DMS 273 treated with DMSO at 0.1 percent for 48 hours (cell line): ENCODE data around the gene FGF6.
"Not testable (repeated sequence)": the region's sequence is repeated elsewhere in the genome, so short reads cannot be mapped to it uniquely, and the experiment has no call there.

Experiments used
- DNase-seq: peaks from one replicate; lab custom pipeline; 2025; lab: John Stamatoyannopoulos, UW

Gene FGF6

DNA sequence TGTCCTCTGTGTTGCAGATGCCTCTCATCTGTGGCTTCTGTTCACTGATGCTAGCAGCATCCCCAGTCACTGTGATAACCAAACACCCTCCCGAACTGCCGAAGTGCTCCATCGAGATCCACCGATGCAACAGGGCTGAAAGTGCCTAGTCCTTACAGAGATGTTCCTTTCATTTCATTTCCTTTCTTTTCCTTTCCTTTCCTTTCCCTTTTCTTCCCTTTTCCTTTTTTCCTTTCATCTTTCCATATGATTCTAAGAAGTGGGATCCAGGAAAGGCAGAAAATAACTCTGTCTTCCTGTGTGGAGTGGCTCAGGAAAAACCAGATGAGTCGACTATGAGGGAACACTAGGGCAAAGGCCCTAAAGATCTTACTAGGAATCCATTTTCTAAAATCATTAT, 26.7 kb downstream of the FGF6 start:
- DNase-seq, result no peak

DNA sequence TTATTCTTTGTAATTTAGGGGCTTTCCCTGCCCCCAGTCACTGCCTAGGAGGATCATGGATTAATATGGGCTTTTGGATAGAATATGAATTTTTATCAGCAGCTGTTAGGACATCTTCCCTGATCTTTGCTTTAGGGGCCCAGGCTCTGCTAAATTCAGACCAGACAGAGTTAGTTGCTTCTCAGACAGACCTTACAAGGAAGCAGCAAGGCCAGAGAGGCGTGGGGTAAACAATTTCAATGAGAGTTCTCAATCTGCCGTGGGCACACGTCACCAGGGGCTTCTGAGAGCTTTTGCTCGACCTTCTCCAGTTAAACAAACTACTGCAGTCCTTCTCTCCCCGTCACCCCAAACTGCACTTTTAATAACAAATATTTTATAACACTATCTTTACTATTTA, 27.7 kb downstream of the FGF6 start:
- no peak for DNase-seq

DNA sequence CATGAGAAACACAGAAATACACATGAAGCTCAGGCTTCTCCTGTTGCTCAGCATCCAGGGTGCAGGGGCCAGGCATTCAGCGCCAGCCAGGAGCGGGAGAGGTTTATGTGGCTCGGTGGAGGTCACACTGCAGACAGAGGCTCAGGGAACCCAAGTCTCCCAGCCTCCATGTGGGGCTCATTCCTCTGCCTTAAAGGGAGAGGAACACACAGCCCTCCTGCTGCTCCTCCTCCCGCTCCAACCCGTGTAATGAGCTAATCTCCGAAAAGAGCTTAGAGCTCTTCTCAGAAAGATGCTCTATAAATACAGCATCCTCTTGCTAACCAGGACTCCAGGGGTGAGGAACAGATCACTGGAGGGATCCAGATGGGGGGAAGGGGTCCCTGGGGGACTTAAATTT, 28.2 kb downstream of the FGF6 start:
- no peak for DNase-seq

DNA sequence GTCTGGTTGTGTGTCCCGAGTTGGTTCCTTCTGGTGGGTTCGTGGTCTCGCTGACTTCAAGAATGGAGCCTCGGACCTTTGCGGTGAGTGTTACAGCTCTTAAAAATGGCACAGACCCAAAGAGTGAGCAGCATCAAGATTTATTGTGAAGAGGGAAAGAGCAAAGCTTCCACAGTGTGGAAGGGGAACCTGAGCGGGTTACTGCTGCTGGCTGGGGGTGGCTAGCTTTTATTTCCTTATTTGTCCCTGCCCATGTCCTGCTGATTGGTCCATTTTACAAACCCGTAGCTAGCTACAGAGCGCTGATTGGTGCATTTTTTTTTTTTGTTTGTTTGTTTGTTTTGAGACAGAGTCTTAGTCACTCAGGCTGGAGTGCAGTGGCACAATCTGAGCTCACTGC, 29.3 kb downstream of the FGF6 start:
- no peak for DNase-seq

DNA sequence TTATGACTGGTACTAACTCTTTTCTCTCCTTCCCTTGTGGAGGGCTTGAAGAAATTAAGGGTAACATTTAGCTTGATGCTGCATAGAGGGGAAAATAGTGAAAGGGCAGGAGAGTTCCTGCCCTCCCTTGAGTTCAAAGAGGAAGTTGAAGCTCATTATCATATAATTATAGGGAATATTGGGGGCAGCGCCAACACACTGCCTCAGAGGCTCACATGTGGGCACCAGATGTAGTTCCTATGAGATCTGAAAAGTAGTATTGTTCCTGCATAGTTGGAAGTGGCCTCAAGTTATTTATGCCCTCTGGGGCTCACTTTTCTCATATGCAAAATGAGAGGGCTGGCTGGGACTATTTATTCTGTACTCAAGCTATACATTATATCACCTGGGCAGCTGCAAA, 33.1 kb downstream of the FGF6 start:
- DNase-seq, result no peak

DNA sequence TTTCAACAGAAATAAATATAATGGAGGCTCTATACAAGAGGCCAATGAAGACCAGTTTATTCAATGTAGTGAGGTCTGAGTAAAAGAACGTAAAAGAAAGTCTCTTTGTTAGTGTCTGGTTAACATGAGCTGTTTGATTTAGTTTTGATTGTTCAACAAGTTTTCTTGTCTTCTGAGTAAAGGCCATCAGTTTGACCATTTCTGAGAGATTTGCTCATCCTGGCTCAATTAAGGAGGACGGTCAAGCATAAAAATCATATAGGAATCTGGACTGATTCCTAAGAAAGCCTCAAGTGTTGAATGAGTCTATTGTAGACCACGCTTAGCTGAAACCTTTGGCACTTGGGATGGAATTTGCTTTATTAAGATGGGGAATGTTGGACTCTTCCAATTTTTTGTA, 33.6 kb downstream of the FGF6 start:
- DNase-seq, result no peak

DNA sequence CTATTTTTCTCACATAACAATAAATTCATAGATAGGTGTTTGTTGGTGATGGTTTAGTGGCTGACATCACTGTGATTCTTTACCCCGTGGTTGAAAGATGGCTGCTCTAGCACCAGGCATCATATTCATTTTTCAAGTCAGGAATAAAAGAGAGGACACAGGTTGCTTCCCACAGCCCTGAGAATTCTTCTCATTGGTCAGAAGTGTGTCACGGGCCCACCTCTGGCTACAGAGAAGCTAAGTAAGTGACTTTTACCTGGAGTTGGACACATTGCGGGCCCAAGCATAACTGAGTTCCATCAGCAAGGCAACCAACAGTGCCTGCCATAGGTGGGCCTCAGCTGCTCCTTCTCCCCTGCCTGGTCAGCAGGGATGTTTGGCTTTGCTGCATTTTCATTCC, 38.5 kb downstream of the FGF6 start:
- DNase-seq, result no peak

DNA sequence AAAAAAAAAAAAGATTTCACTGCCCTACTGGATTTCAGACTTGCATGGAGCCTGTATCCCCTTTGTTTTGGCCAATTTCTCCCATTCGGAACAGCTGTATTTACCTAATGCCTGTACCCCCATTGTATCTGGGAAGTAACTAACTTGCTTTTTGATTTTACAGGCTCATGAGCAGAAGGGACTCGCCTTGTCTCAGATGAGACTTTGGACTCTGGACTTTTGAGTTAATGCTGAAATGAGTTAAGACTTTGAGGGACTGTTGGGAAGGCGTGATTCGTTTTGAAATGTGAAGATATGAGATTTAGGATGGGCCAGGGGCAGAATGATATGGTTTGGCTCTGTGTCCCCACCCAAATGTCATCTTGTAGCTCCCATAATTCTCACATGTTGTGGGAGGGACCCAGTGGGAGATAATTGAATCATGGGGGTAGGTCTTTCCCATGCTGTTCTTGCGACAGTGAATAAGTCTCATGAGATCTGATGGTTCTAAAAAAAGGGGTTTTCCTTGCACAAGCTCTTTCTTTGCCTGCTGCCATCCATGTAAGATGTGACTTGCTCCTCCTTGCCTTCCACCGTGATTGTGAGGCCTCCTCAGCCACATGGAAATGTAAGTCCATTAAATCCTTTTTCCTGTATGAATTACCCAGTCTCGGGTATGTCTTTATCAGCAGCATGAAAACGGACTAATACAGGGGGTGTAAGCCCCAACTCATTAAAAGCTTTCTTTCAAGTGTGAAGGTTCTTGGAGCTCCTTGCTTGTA, 40.6 kb downstream of the FGF6 start:
- not testable (repeated sequence) for DNase-seq

DNA sequence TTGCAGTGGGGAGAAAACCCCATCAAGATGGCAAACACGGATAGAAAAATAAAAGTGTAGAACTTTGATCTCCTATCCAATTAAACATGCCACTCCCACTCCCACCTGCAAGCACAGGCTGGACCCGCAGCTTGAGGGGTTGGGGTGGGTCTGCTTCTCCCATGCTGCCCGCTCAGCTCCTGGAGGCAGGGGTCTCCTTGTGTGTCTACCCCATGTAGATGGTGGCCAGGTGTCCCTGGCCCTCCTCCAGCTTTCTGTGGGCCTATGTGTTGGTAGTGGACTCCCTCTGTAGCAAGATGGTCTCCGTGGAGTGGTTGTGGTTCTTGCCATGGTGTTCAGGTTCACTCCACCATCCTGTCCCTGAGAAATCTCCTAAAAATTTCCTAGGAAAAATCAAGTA, 42.6 kb downstream of the FGF6 start:
- no peak for DNase-seq

DNA sequence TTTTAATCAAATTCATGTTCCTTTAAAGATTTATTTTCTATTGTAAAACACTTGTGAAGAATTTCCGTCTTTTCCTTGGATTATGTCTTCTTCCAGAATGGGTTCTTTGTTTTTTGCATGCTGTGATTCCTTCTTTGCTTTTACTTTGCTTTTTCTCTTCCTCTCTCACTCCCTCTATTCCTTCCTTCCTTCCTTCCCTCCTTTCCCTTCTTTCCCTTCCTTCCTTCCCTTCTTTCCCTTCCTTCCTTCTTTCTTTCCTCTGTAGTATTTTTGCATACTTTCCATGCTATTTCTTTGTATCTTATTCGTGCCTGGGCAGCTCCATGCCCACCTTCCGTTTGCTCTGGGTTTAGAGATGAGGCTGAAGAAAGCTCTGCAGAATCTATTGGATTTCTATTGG, 44.5 kb downstream of the FGF6 start:
- no peak for DNase-seq

DNA sequence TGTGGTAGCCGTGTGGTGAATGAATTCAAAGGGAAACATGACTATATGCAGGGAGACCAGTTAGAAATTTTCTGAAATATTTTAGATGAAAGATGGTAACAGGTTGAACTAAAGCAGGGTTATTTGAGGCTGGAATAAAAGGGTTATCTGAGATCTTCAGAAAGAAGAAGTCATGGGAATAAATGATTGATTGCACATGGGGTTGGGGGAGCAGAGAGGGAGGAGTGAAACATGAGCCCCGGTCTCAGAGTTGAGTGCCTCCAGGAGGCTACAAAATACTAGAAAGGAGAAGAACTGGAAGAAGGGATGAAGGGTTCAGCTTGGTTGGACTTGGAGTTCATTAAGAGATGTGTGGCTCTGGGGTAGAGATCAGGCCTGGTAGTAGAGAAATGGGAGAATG, 49.8 kb downstream of the FGF6 start:
- DNase-seq, result no peak

DNA sequence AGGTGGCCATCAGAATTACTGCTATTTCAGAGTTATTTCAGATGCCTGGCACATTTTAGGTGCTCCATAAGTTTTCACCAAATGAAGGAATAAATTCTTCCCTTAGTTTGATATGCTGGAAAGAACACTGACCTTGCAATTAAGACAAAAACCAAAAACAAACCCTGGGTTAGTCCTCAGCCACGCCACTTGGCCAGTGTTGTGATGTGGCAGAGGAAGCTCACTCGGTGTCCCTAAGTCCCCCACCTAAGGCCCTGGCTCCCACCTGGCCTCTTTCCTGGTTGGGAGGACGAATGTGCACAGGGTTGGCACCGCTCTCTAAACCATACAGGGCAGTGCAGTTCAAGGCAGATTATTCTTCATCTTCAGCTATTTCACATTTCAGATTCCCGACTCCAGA, 52.4 kb downstream of the FGF6 start:
- DNase-seq, result no peak

DNA sequence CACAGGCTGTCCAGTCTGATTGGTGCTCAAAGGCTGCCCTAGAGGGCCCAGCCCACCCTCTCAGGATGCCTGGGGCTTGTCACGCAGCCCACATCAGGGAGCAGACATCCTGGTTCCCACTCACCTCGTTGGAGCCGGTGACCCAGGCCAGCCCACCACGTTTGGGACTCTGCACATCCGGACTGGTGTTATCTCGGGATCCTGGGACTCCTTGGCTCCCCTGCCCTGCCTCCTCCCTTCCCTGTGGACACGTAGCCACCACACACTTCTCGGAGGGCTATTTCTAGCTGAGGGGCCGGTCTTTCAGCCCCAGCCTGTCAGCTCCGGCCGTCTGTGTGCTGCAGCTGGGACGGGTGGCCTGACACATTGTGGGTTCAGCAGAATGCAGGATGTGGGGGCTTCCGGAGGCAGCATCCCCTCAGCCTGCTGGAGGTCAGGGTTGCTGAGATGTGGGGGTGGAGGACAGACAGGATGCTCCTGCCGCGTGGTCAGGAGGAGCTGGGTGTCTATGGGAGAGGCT, 53.3 kb downstream of the FGF6 start:
- DNase-seq, result no peak

DNA sequence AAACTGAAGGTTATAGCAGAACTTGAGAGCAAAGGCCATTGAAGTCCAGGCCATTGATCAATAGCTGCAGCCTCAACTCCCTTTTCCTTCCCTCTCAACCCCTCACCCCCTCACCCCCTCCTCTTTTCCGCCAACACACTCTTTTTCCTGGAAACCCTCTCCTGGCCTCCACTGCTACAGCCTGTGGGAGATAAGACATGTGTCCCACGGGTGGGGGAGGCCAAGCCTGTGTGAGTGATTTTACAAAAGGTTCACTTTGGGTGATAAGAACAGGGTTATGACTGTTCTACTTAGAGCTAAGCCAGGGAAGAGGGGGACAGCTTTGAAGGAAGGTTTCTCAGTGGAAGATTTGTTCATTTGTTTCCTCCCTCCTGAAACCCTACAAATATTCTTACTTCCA, 57.0 kb downstream of the FGF6 start:
- DNase-seq, result no peak

DNA sequence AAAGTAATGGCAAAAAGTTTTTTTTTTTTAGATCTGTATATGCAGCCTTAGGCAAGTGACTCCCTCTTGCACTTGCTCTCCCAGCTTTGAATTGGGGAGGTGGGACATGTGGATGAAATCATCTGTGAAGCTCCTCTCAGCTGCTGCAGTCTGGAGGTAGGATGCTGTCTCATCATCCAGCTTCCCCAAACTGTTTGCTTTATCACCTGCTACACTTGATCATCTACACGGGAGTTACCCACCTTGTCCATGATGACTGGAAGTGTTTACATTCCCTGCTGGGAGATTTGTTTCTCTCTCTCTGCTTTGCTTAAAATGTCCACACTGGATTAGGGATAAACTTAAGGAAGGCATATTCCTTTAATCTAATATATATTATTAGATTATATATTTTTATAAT, 57.6 kb downstream of the FGF6 start:
- no peak for DNase-seq

DNA sequence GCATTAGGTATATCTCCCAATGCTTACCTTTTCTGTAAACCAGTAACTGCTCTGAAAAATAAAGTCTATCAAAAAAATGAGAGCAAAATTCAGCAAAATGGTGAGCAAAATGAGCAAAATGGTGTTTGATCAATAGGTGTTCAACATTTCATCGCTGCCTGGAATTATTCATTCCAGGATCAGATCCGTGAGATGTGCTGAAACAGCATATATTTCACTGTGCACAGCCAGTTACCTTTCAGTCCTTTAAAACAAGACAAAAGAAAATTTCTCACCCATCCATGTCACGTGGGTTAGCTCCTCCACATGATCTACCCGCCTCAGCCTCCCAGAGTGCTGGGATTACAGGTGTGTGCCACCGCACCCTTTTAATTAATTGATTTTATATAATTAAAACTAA, 58.0 kb downstream of the FGF6 start:
- DNase-seq, result no peak

DNA sequence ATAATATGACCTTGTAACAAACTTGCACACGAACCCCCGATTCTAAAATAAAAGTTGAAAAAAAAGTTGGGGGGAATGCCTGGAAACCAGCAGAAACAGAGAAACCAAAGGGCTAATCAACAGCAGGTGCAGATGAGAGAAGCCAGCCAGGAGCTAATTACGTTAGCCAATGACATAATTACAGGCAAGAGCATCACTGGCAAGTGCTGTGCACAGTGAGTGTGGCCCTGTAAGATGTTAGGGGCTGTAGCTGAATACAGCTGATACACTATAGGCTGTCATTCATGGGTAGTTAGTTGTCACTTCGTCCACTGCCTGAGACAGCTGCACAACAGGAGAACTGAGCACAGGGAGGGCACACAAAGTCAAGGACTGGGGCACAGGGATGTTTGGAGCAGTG, 58.8 kb downstream of the FGF6 start:
- no peak for DNase-seq
